ENCODE measurements around the gene SLC17A5. TPM values are rescaled to one million over a fixed set of nuclear protein-coding genes. Genes with fewer than 3 reads are reported as not detected.

Gene SLC17A5
- total RNA-seq, 4 donors from 2014 or later, result 15.0 to 17.9 (median 16.2) TPM

- TF ChIP-seq POLR2AphosphoS5 (IDR thresholded peaks at IDR 0.05), result no peak
- peak; percentile 69 to 75 (median 72) for TF ChIP-seq CTCF (IDR thresholded peaks at IDR 0.05)
- no peak for TF ChIP-seq EP300 (IDR thresholded peaks at IDR 0.05)
- no peak for TF ChIP-seq POLR2A (IDR thresholded peaks at IDR 0.05; ENCODE audit: low read depth)
- Histone ChIP-seq H3K36me3 (peaks cover 15 to 84% (median 62%) of the 10 kb centered on the region in 4 donors), H3K27me3 (no peaks in the 10 kb centered on the region), H3K4me1 (peaks cover 0 to 10% (median 9%) of the 10 kb centered on the region in 4 donors), H3K4me3 (no peak overlapping the region), H3K9me3 (no peaks in the 10 kb centered on the region), H3K27ac (replicated peaks in 1 of 4) (peak overlapping the region in 3 of 4 donors; percentile 6 to 26 (median 21))
- intact Hi-C loops (cut with DNase I), result loop anchor here (2.0 kb wide), 1 partner anchor 96 kb away; no protein-coding TSS in a partner anchor
- 59% methylated on average over 6 of the region's 6 CpGs for WGBS
- DNase-seq (ENCODE audit: extremely low spot score), result no peak
Measured at GRCh38 chr6:73610444-73611275, 43.1 kb downstream of the SLC17A5 start.

- H3K27me3 ChIP-seq, result no peaks in the 10 kb centered on the region
- 90% methylated on average over 4 of the region's 4 CpGs for WGBS
- H3K27ac ChIP-seq (replicated peaks in 1 of 4), result no peak overlapping the region
- TF ChIP-seq POLR2A (IDR thresholded peaks at IDR 0.05; ENCODE audit: low read depth), result no peak
- TF ChIP-seq POLR2AphosphoS5 (IDR thresholded peaks at IDR 0.05), result no peak
- no peak for TF ChIP-seq CTCF (IDR thresholded peaks at IDR 0.05)
- no peak for TF ChIP-seq EP300 (IDR thresholded peaks at IDR 0.05)
- DNase-seq (ENCODE audit: extremely low spot score), result no peak
- intact Hi-C loops (cut with DNase I), result loop anchor here (5.0 kb wide), 1 partner anchor 141 kb away; no protein-coding TSS in a partner anchor
- peaks cover 7 to 72% (median 50%) of the 10 kb centered on the region in 4 donors for H3K36me3 ChIP-seq
- no peaks in the 10 kb centered on the region for H3K9me3 ChIP-seq
- peaks cover 0 to 18% (median 14%) of the 10 kb centered on the region in 4 donors for H3K4me1 ChIP-seq
- H3K4me3 ChIP-seq, result no peak overlapping the region
Measured at GRCh38 chr6:73608761-73609160, 45.0 kb downstream of the SLC17A5 start.

- no peaks in the 10 kb centered on the region for H3K9me3 ChIP-seq
- H3K4me1 ChIP-seq, result peaks cover 0 to 20% (median 16%) of the 10 kb centered on the region in 4 donors
- no peak overlapping the region for H3K4me3 ChIP-seq
- intact Hi-C loops (cut with DNase I), result loop anchor here (5.0 kb wide), 1 partner anchor 139 kb away; no protein-coding TSS in a partner anchor
- no peak for TF ChIP-seq POLR2A (IDR thresholded peaks at IDR 0.05; ENCODE audit: low read depth)
- no peak for TF ChIP-seq POLR2AphosphoS5 (IDR thresholded peaks at IDR 0.05)
- TF ChIP-seq CTCF (IDR thresholded peaks at IDR 0.05), result no peak
- no peak for TF ChIP-seq EP300 (IDR thresholded peaks at IDR 0.05)
- no peak for DNase-seq (ENCODE audit: extremely low spot score)
- H3K27ac ChIP-seq (replicated peaks in 1 of 4), result no peak overlapping the region
- H3K36me3 ChIP-seq, result peaks cover 0 to 58% (median 31%) of the 10 kb centered on the region in 4 donors
- no peaks in the 10 kb centered on the region for H3K27me3 ChIP-seq
- WGBS, result 85% methylated on average over 2 of the region's 2 CpGs
Measured at GRCh38 chr6:73606428-73606827, 47.4 kb downstream of the SLC17A5 start.

- H3K27me3 ChIP-seq, result no peaks in the 10 kb centered on the region
- peaks cover 0 to 11% (median 7%) of the 10 kb centered on the region in 4 donors for H3K4me1 ChIP-seq
- H3K9me3 ChIP-seq, result no peaks in the 10 kb centered on the region
- peaks cover 0 to 58% (median 28%) of the 10 kb centered on the region in 4 donors for H3K36me3 ChIP-seq
- intact Hi-C loops (cut with DNase I), result no loop called here
- TF ChIP-seq POLR2A (IDR thresholded peaks at IDR 0.05; ENCODE audit: low read depth), result no peak
- no peak for TF ChIP-seq CTCF (IDR thresholded peaks at IDR 0.05)
- no peak overlapping the region for H3K27ac ChIP-seq (replicated peaks in 1 of 4)
- H3K4me3 ChIP-seq, result no peak overlapping the region
- 100% methylated on average over 5 of the region's 5 CpGs for WGBS
- no peak for DNase-seq (ENCODE audit: extremely low spot score)
Measured at GRCh38 chr6:73604461-73604860, 49.3 kb downstream of the SLC17A5 start.

Measured in esophagus muscularis mucosa (tissue), 4 donors.